HepG2 (cell line): ENCODE data around the gene NCBP2. TPM values are rescaled to one million over a fixed set of nuclear protein-coding genes. Genes with fewer than 3 reads are reported as not detected.
A peak's percentile ranks its signal among the peaks of the same experiment; 100 is the strongest.

Experiments used
- ATAC-seq: fragments of 200-7000 bp; cut with Tn5 transposase; 3 replicates; pipeline ENCODE4 v1.9.1; 2020; ENCODE audit warnings: mild to moderate bottlenecking, moderate library complexity
- BruUV-seq: library from RNA; stranded (reverse); fragments of 400-500 nt; replicated peaks from 2 replicates; lab custom pipeline; 2021; lab: Mats Ljungman, UMichigan
- CTCF ChIA-PET: fragments of 300-600 bp; formaldehyde crosslinking; extraction: SDS; loops from one replicate; lab custom pipeline; 2021; ENCODE audit warnings: low total read pairs, inconsistent platforms, low intra/inter-chr PET ratio; lab: Yijun Ruan, JAX
- POLR2A ChIA-PET: fragments of 350-600 bp; sonication (Branson Sonifier 250); formaldehyde crosslinking; loops from one replicate; lab custom pipeline; 2020; ENCODE audit warnings: antibody characterized with exemption, inconsistent platforms; lab: Yijun Ruan, JAX
- DNase-seq: peaks from one replicate; pipeline ENCODE4 v3.0.0-alpha.2; 2015; ENCODE audit warnings: low spot score
- FAIRE-seq: peaks from 3 replicates; lab custom pipeline; 2011; peaks lifted over from hg19 to GRCh38; lab: Jason Lieb, UNC
- H2AFZ ChIP-seq: one replicate; pipeline ENCODE4 v1.6.1; 2011; ENCODE audit warnings: low read length, inconsistent platforms
- H3K27ac ChIP-seq: fragments of 300-600 bp; 3 replicates; pipeline ENCODE4 v1.8.0; 2011; ENCODE audit warnings: mixed run types, mild to moderate bottlenecking, mixed read lengths, low read length, inconsistent platforms; ENCODE audit not compliant: insufficient read depth; ENCODE audit errors: extremely low read length
- H3K27me3 ChIP-seq, 2 experiments: fragments of 200-600 bp in 1 of 2; 2 replicates in 1 of 2; 3 replicates in 1 of 2; pipeline versions ENCODE4 v1.6.0 to v1.8.0; 2011; ENCODE audit warnings: low read length in 2 of 2, mild to moderate bottlenecking in 2 of 2, moderate library complexity in 2 of 2, inconsistent platforms in 1 of 2; ENCODE audit not compliant: insufficient read depth in 2 of 2, control insufficient read depth in 1 of 2
- H3K36me3 ChIP-seq, 2 experiments: fragments of 200-600 bp in 1 of 2; replicated peaks in 1 of 2; 2 replicates in 1 of 2; 3 replicates in 1 of 2; pipeline versions ENCODE4 v1.5.1 to v1.8.0; 2011; ENCODE audit warnings: low read length in 2 of 2, inconsistent platforms in 1 of 2; ENCODE audit not compliant: insufficient read depth in 2 of 2, control insufficient read depth in 1 of 2
- H3K4me1 ChIP-seq: 2 replicates; pipeline ENCODE4 v1.5.1; 2012; ENCODE audit warnings: low read length, inconsistent platforms; ENCODE audit not compliant: insufficient read depth
- H3K4me2 ChIP-seq: 2 replicates; pipeline ENCODE4 v1.6.0; 2011; ENCODE audit warnings: low read depth, low read length, inconsistent platforms
- H3K4me3 ChIP-seq, 3 experiments: fragments of 200-600 bp in 1 of 3; sonication (generic), shearing (Covaris generic) in 1 of 3; replicated peaks in 1 of 3; 2 replicates each; pipeline ENCODE4 v1.5.1; 2011 to 2016; ENCODE audit warnings: low read length in 3 of 3, inconsistent platforms in 2 of 3, low read depth in 2 of 3, mild to moderate bottlenecking in 2 of 3, control low read depth in 1 of 3, mixed read lengths in 1 of 3; ENCODE audit not compliant: insufficient read depth in 1 of 3
- H3K79me2 ChIP-seq: one replicate; pipeline ENCODE4 v1.6.1; 2011; ENCODE audit warnings: low read length, inconsistent platforms; ENCODE audit not compliant: insufficient read depth
- H3K9ac ChIP-seq: 2 replicates; pipeline ENCODE4 v1.6.0; 2011; ENCODE audit warnings: mild to moderate bottlenecking, low read depth, low read length, inconsistent platforms; ENCODE audit not compliant: insufficient read depth
- H3K9me3 ChIP-seq: 2 replicates; pipeline ENCODE4 v1.5.1; 2012; ENCODE audit warnings: mild to moderate bottlenecking, low read length
- H4K20me1 ChIP-seq: 2 replicates; pipeline ENCODE4 v1.6.0; 2011; ENCODE audit warnings: inconsistent platforms, mild to moderate bottlenecking, low read length, moderate library complexity; ENCODE audit not compliant: insufficient read depth
- AGO1 ChIP-seq: fragments of 200-400 bp; formaldehyde crosslinking; IDR thresholded peaks from 2 replicates; pipeline ENCODE4 v1.6.1; 2017; ENCODE audit warnings: mild to moderate bottlenecking, low read depth, low read length, moderate library complexity; ENCODE audit not compliant: poor library complexity, severe bottlenecking
- AGO2 ChIP-seq: fragments of 200-400 bp; formaldehyde crosslinking; optimal IDR thresholded peaks from 2 replicates; pipeline ENCODE3; 2017; ENCODE audit warnings: mild to moderate bottlenecking, low read depth, low read length, moderate library complexity
- CHCHD3 ChIP-seq: sonication (generic); formaldehyde crosslinking; IDR thresholded peaks from 2 replicates; pipeline ENCODE4 v1.8.0; 2022; ENCODE audit warnings: mild to moderate bottlenecking, missing genetic modification reagents, moderate library complexity
- CHD4 ChIP-seq: fragments of 200-600 bp; sonication (generic); IDR thresholded peaks from 2 replicates; pipeline ENCODE4 v1.7.0; 2017; ENCODE audit warnings: mild to moderate bottlenecking, low read length, borderline replicate concordance
- FLYWCH1 ChIP-seq: sonication (generic); formaldehyde crosslinking; IDR thresholded peaks from 2 replicates; pipeline ENCODE4 v1.8.1; 2023; ENCODE audit warnings: mild to moderate bottlenecking, missing genetic modification reagents
- KDM5B ChIP-seq: sonication (generic); formaldehyde crosslinking; IDR thresholded peaks from 2 replicates; pipeline ENCODE4 v1.4.0; 2020; ENCODE audit warnings: missing genetic modification reagents, mild to moderate bottlenecking, borderline replicate concordance
- MTF2 ChIP-seq: sonication (generic); formaldehyde crosslinking; IDR thresholded peaks from 2 replicates; pipeline ENCODE4 v1.5.0; 2020; ENCODE audit warnings: missing genetic modification reagents, borderline replicate concordance
- NFKB2 ChIP-seq: sonication (generic); formaldehyde crosslinking; IDR thresholded peaks from 2 replicates; pipeline ENCODE4 v1.4.0; 2020; ENCODE audit warnings: missing genetic modification reagents, borderline replicate concordance
- SAFB2 ChIP-seq: sonication (generic); formaldehyde crosslinking; IDR thresholded peaks from 2 replicates; pipeline ENCODE4 v1.5.1; 2020; ENCODE audit warnings: missing genetic modification reagents, low read depth, mild to moderate bottlenecking, borderline replicate concordance
- TAF15 ChIP-seq: fragments of 200-400 bp; formaldehyde crosslinking; IDR thresholded peaks from one replicate; pipeline ENCODE4 v1.6.1; 2018; ENCODE audit warnings: mild to moderate bottlenecking, low read depth, low read length; ENCODE audit not compliant: poor library complexity, severe bottlenecking
- YEATS2 ChIP-seq: sonication (generic); formaldehyde crosslinking; IDR thresholded peaks from 2 replicates; pipeline ENCODE4 v1.4.0; 2020; ENCODE audit warnings: missing genetic modification reagents, borderline replicate concordance
- ZC3H13 ChIP-seq: sonication (generic); formaldehyde crosslinking; IDR thresholded peaks from 2 replicates; pipeline ENCODE4 v1.8.1; 2023; ENCODE audit warnings: mild to moderate bottlenecking, missing genetic modification reagents, moderate library complexity
- ZNF235 ChIP-seq: sonication (generic); formaldehyde crosslinking; IDR thresholded peaks from 2 replicates; pipeline ENCODE4 v1.8.1; 2023; ENCODE audit warnings: mild to moderate bottlenecking, missing genetic modification reagents, borderline replicate concordance
- ZNF33B ChIP-seq: sonication (generic); formaldehyde crosslinking; IDR thresholded peaks from 2 replicates; pipeline ENCODE4 v1.5.1; 2020; ENCODE audit warnings: mild to moderate bottlenecking, missing genetic modification reagents
- ZNF7 ChIP-seq: IDR thresholded peaks from 2 replicates; pipeline ENCODE4 v1.6.1; 2016; ENCODE audit warnings: missing biosample characterization, missing genetic modification reagents
- ZSCAN12 ChIP-seq: sonication (generic); formaldehyde crosslinking; IDR thresholded peaks from 2 replicates; pipeline ENCODE4 v1.9.0; 2021; ENCODE audit warnings: mild to moderate bottlenecking, missing genetic modification reagents
- WGBS: methylation state at CpG from one replicate; pipeline ENCODE4 v1.1.6; 2017; ENCODE audit warnings: low lambda C conversion rate; 5-methylcytosine and 5-hydroxymethylcytosine counted together
- in situ Hi-C: cut with HindIII; loops from 2 replicates; pipeline ENCODE4 v1.10.0; 2017; ENCODE audit warnings: low pct_unique_long_range_greater_than_20kb; ENCODE audit not compliant: extremely low pct_ligation_motif_present
- intact Hi-C: fragments of 100-400 bp; cut with micrococcal nuclease; formaldehyde crosslinking; loops from one replicate; pipeline ENCODE4 v1.10.0; 2022; ENCODE audit not compliant: unreplicated experiment
- polyA plus RNA-seq, 8 experiments: library from polyadenylated mRNA; depleted of rRNA in 3 of 8; stranded (reverse) in 7 of 8; unstranded in 1 of 8; fragments of >200 nt; fragmentation: Illumina TruSeq in 4 of 8; extraction: Trizol in 4 of 8; gene quantifications; 2 replicates each; pipeline versions ENCODE4 v1.2.1 to v1.2.3, GENCODE V29; 2011 to 2016; ENCODE audit warnings: low read depth in 4 of 8, missing spikeins in 1 of 8, mixed read lengths in 1 of 8; ENCODE audit not compliant: insufficient read depth in 1 of 8
- total RNA-seq, 5 experiments: library from RNA; depleted of rRNA; stranded (reverse); fragments of >200 nt; fragmentation: Illumina TruSeq; extraction: Trizol; gene quantifications; 2 replicates each; pipeline ENCODE4 v1.2.3, GENCODE V29; 2016; ENCODE audit warnings: low read depth in 1 of 5
- TF ChIP-seq, protein P1 (sequence below): sonication (generic); formaldehyde crosslinking; IDR thresholded peaks from 2 replicates; pipeline ENCODE4 v1.5.0; 2020; ENCODE audit warnings: mild to moderate bottlenecking, missing genetic modification reagents, borderline replicate concordance
- TF ChIP-seq, protein P2 (sequence below): sonication (generic); formaldehyde crosslinking; IDR thresholded peaks from 2 replicates; pipeline ENCODE4 v1.4.0; 2020; ENCODE audit warnings: mild to moderate bottlenecking, missing genetic modification reagents
- TF ChIP-seq, protein P3 (sequence below): sonication (generic); formaldehyde crosslinking; IDR thresholded peaks from 2 replicates; pipeline ENCODE4 v1.4.0; 2020; ENCODE audit warnings: mild to moderate bottlenecking, missing genetic modification reagents

The NCBP2 gene
- total and polyA plus RNA-seq, 2 of the 13 experiments (the other 11 are each of a cell fraction or from before 2014, with no cell fraction given): 58.7 to 95.5 TPM

DNA sequence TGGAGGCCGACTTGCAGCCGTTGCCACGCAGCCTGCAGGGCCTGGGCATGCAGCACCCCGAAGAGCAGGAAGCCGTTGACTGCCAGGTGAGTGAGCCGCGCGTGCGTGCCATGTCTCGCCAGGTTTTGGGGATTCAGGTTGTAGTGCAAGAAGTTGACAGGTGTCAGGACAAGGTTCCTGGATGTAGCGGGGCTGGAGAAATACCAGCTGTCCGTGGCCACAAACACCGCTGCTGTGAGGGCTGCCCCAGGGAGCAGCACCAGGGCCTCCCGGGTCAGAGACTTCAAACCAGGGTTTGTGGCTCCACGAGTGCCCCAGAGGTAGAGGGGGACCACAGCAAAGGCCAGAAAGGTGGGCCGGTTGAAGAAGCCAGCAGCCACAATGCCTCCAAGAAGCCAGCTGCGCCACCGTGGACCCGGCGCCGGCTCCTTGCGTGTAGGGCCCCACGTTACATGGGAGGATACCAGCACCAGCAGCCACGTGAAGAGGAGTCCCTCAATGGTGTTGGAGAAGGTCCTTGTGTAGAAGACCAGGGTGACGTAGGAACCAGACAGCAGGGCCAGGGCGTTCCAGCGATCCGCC is 5.6 kb upstream of the NCBP2 start:
- Histone ChIP-seq H3K27me3 (peaks cover 0 to 3% of the 10 kb centered on the region in 2 experiments; a peak in 2 of 5 replicates), H3K79me2 (peaks cover 15% of the 10 kb centered on the region), H3K4me3 (peak overlapping the region in 1 of 3 experiments; percentile 44; a peak in 1 of 6 replicates), H3K9ac (peak overlapping the region; percentile 24; the same call in 1 of the 2 replicates), H4K20me1 (no peaks in the 10 kb centered on the region; the same call in 1 of the 2 replicates), H3K4me2 (peak overlapping the region; percentile 52), H3K4me1 (peaks cover 97% of the 10 kb centered on the region), H3K36me3 (peaks cover 0 to 3% of the 10 kb centered on the region in 2 experiments; a peak in 1 of 5 replicates), H2AFZ (no peak overlapping the region), H3K27ac (peak overlapping the region; percentile 41), H3K9me3 (no peaks in the 10 kb centered on the region)
- FAIRE-seq (no peak), DNase-seq (no peak), ATAC-seq (no peak; the same call in 2 of the 3 replicates)
- CTCF ChIA-PET: interaction anchor here (1.9 kb wide), 1 partner anchor 22 kb away, joined by 15 read pairs; the partner anchor contains the start of gene PIGZ
- in situ Hi-C loops: no loop called here
- 77% methylated on average over 18 of the region's 28 CpGs for WGBS
- BruUV-seq: no TSS peak
- intact Hi-C loops: loop anchor here (2.0 kb wide), 2 partner anchors 23 to 109 kb away; no protein-coding TSS in a partner anchor
- POLR2A ChIA-PET: no interaction called here
- no peak for TF ChIP-seq YEATS2 (CRISPR knock-in tag)
- peak; percentile 36; the same call in 1 of the 2 replicates for TF ChIP-seq ZC3H13
- 0 out of 2 replicates have a peak, but pooled peaks have one; percentile 63 for TF ChIP-seq CHCHD3 (CRISPR knock-in tag)
- TF ChIP-seq FLYWCH1 (CRISPR knock-in tag): no peak
- no peak for TF ChIP-seq NFKB2
- no peak for TF ChIP-seq ZNF33B (CRISPR knock-in tag)
- TF ChIP-seq TAF15: no peak
- no peak for TF ChIP-seq CHD4
- TF ChIP-seq AGO1: peak; percentile 48
- TF ChIP-seq, protein P1, sequence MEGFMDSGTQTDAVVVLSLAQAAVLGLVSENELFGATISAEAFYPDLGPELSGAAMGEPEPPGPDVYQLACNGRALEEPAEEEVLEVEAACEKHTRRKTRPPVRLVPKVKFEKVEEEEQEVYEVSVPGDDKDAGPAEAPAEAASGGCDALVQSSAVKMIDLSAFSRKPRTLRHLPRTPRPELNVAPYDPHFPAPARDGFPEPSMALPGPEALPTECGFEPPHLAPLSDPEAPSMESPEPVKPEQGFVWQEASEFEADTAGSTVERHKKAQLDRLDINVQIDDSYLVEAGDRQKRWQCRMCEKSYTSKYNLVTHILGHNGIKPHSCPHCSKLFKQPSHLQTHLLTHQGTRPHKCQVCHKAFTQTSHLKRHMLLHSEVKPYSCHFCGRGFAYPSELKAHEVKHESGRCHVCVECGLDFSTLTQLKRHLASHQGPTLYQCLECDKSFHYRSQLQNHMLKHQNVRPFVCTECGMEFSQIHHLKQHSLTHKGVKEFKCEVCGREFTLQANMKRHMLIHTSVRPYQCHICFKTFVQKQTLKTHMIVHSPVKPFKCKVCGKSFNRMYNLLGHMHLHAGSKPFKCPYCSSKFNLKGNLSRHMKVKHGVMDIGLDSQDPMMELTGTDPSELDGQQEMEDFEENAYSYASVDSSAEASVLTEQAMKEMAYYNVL (CRISPR knock-in tag): peak; percentile 48
- TF ChIP-seq, protein P2, sequence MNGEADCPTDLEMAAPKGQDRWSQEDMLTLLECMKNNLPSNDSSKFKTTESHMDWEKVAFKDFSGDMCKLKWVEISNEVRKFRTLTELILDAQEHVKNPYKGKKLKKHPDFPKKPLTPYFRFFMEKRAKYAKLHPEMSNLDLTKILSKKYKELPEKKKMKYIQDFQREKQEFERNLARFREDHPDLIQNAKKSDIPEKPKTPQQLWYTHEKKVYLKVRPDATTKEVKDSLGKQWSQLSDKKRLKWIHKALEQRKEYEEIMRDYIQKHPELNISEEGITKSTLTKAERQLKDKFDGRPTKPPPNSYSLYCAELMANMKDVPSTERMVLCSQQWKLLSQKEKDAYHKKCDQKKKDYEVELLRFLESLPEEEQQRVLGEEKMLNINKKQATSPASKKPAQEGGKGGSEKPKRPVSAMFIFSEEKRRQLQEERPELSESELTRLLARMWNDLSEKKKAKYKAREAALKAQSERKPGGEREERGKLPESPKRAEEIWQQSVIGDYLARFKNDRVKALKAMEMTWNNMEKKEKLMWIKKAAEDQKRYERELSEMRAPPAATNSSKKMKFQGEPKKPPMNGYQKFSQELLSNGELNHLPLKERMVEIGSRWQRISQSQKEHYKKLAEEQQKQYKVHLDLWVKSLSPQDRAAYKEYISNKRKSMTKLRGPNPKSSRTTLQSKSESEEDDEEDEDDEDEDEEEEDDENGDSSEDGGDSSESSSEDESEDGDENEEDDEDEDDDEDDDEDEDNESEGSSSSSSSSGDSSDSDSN: no peak
- TF ChIP-seq KDM5B: peak; percentile 47; the same call in 1 of the 2 replicates
- TF ChIP-seq, protein P3, sequence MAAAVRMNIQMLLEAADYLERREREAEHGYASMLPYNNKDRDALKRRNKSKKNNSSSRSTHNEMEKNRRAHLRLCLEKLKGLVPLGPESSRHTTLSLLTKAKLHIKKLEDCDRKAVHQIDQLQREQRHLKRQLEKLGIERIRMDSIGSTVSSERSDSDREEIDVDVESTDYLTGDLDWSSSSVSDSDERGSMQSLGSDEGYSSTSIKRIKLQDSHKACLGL (CRISPR knock-in tag): peak; percentile 66
- no peak for TF ChIP-seq ZNF7 (CRISPR knock-in tag)
- no peak for TF ChIP-seq MTF2 (CRISPR knock-in tag)
- TF ChIP-seq ZSCAN12 (CRISPR knock-in tag): no peak
- TF ChIP-seq AGO2: peak; percentile 77
- no peak for TF ChIP-seq SAFB2
- 0 out of 2 replicates have a peak, but pooled peaks have one; percentile 49 for TF ChIP-seq ZNF235 (CRISPR knock-in tag)
